HG03521 (cell line): ENCODE measurements around the gene PTPN7.
"Not testable (repeated sequence)": the region's sequence is repeated elsewhere in the genome, so short reads cannot be mapped to it uniquely, and the experiment has no call there.

ENCODE experiments used
- ATAC-seq: cut with Tn5 transposase; IDR thresholded peaks from one replicate; pipeline ENCODE4 v1.9.1; 2021; ENCODE audit warnings: mild to moderate bottlenecking, moderate library complexity; ENCODE audit not compliant: unreplicated experiment

The PTPN7 gene

DNA sequence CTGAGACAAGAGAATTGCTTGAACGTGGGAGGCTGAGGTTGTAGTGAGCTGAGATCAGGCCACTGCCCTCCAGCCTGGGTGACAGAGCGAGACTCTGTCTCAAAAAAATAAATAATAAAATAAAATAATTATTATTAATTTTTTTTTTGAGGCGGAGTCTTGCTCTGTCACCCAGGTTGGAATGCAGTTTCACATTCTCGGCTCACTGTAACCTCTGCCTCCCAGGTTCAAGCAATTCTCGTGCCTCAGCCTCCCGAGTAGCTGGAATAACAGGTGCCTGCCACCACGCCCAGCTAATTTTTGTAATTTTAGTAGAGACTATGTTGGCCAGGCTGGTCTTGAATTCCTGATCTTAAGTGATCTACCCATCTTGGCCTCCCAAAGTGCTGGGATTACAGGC, 48.8 kb downstream of the PTPN7 start:
- not testable (repeated sequence) for ATAC-seq

- no peak for ATAC-seq
Measured at GRCh38 chr1:202110977-202111376, 49.4 kb downstream of the PTPN7 start.

GRCh38 chr1:202107801-202108731, 52.3 kb downstream of the PTPN7 start:
- no peak for ATAC-seq

- no peak for ATAC-seq
Measured at GRCh38 chr1:202107321-202107761, 53.1 kb downstream of the PTPN7 start.

- ATAC-seq, result no peak
Measured at GRCh38 chr1:202106340-202107254, 53.8 kb downstream of the PTPN7 start.

DNA sequence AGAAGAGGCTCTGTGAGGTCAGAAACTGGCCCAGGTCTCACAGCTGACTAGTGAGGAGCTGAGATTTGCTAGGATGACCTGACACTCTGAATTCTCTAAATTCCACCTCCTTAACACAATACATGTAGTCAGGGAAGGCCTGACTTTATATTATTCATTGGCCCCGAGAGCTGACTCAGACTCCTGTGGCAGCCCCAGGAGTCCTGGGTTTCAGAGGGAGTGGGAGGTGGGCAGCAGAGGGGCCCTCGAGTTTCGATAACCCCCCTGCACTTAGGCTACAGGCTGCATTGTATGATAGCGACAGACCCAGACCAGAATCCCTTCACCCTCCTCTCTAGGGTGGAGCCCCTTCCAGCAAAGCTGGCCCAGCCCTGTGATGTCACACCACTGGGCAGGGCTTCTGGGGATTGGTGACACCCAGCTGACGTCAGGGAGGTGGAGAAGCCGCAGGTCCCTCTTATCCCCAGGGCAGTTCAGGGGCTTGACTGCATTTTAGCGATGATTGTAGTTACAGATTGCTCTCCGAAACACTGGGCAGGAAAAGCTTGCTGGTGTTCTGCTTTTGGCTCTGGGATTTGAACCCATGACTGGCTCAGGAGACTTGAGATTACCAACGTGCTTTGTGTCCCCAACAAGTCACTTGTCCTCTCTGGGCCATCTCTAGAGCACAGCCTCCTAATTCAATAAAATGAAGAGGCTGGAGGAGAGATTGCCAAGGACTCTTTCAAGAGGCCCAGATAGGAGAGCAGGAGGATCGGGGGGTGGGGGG, 54.6 kb downstream of the PTPN7 start:
- no peak for ATAC-seq

GRCh38 chr1:202104073-202104472, 56.3 kb downstream of the PTPN7 start:
- ATAC-seq, result no peak

GRCh38 chr1:202101184-202101583, 59.2 kb downstream of the PTPN7 start:
- no peak for ATAC-seq
